GM12878 (cell line): Measurements from ENCODE around the gene XIAP. TPM values are rescaled to one million over a fixed set of nuclear protein-coding genes. Genes with fewer than 3 reads are reported as not detected.

ENCODE experiments used
- ATAC-seq: fragments of 200-7000 bp; cut with Tn5 transposase; 3 replicates; pipeline ENCODE4 v1.9.1; 2020; ENCODE audit warnings: mild to moderate bottlenecking, moderate library complexity
- BruUV-seq: library from RNA; stranded (reverse); fragments of 400-500 nt; replicated peaks from 2 replicates; lab custom pipeline; 2021; lab: Mats Ljungman, UMichigan
- CTCF ChIA-PET: fragments of 300-600 bp; sonication (Branson Sonifier 250); formaldehyde crosslinking; extraction: SDS; loops from one replicate; lab custom pipeline; 2021; ENCODE audit warnings: inconsistent platforms; lab: Yijun Ruan, JAX
- POLR2A ChIA-PET: fragments of 350-600 bp; formaldehyde crosslinking; extraction: SDS; loops from one replicate; lab custom pipeline; 2021; ENCODE audit warnings: inconsistent platforms; lab: Charles Lee
- RAD21 ChIA-PET: fragments of 300-600 bp; sonication (Branson Sonifier 250); formaldehyde crosslinking; loops from one replicate; lab custom pipeline; 2023; ENCODE audit warnings: antibody characterized with exemption; ENCODE audit not compliant: unreplicated experiment; lab: Charles Lee
- SMC1A ChIA-PET: fragments of 300-600 bp; sonication (Branson Sonifier 250); formaldehyde crosslinking; loops from one replicate; lab custom pipeline; 2023; ENCODE audit not compliant: unreplicated experiment, uncharacterized antibody; lab: Charles Lee
- DNase-seq: peaks from one replicate; pipeline ENCODE4 v3.0.0-alpha.2; 2011; ENCODE audit warnings: low read depth, low spot score
- FAIRE-seq: peaks from 3 replicates; lab custom pipeline; 2011; peaks lifted over from hg19 to GRCh38; lab: Jason Lieb, UNC
- H2AFZ ChIP-seq: 2 replicates; pipeline ENCODE4 v1.6.0; 2011; ENCODE audit warnings: low read depth, low read length, control low read depth; ENCODE audit not compliant: control insufficient read depth
- H3K27ac ChIP-seq: 2 replicates; pipeline ENCODE4 v1.5.1; 2011; ENCODE audit warnings: control low read depth; ENCODE audit not compliant: control insufficient read depth, insufficient read depth
- H3K27me3 ChIP-seq, 2 experiments: replicated peaks in 1 of 2; 2 replicates each; pipeline versions ENCODE4 v1.6.0 to v1.6.1; 2011; ENCODE audit warnings: low read length in 1 of 2; ENCODE audit not compliant: control insufficient read depth in 2 of 2, insufficient read depth in 2 of 2
- H3K36me3 ChIP-seq, 2 experiments: 2 replicates each; pipeline ENCODE4 v1.5.1; 2011; ENCODE audit warnings: low read length in 1 of 2; ENCODE audit not compliant: control insufficient read depth in 2 of 2, insufficient read depth in 2 of 2
- H3K4me1 ChIP-seq: 2 replicates; pipeline ENCODE4 v1.6.1; 2011; ENCODE audit warnings: mild to moderate bottlenecking, low read length, moderate library complexity, mixed read lengths; ENCODE audit not compliant: control insufficient read depth, insufficient read depth
- H3K4me2 ChIP-seq: 2 replicates; pipeline ENCODE4 v1.6.0; 2011; ENCODE audit warnings: control low read depth; ENCODE audit not compliant: control insufficient read depth, insufficient read depth
- H3K4me3 ChIP-seq: fragments of 200-600 bp; sonication (generic); 2 replicates; pipeline ENCODE4 v1.5.1; 2016
- H3K79me2 ChIP-seq: 2 replicates; pipeline ENCODE4 v1.6.0; 2011; ENCODE audit warnings: low read length; ENCODE audit not compliant: control insufficient read depth, insufficient read depth
- H3K9ac ChIP-seq: 2 replicates; pipeline ENCODE4 v1.8.0; 2011; ENCODE audit warnings: low read length, control low read depth, mixed read lengths; ENCODE audit not compliant: control insufficient read depth, insufficient read depth
- H3K9me3 ChIP-seq: replicated peaks from 3 replicates; pipeline ENCODE4 v1.5.1; 2011; ENCODE audit warnings: mild to moderate bottlenecking, low read length; ENCODE audit not compliant: control insufficient read depth, insufficient read depth
- H4K20me1 ChIP-seq: 2 replicates; pipeline ENCODE4 v1.6.0; 2011; ENCODE audit not compliant: control insufficient read depth, insufficient read depth
- EGR1 ChIP-seq, 2 experiments: IDR thresholded peaks; 1 replicate in 1 of 2; 2 replicates in 1 of 2; pipeline ENCODE4 v1.6.1; 2011 to 2012; ENCODE audit warnings: low read depth in 2 of 2, low read length in 2 of 2, borderline replicate concordance in 1 of 2, mild to moderate bottlenecking in 1 of 2, moderate library complexity in 1 of 2
- NR2C1 ChIP-seq: fragments of 450-650 bp; IDR thresholded peaks from 2 replicates; pipeline ENCODE4 v1.6.1; 2017; ENCODE audit warnings: antibody characterized with exemption, mild to moderate bottlenecking, moderate library complexity
- POLR2AphosphoS2 ChIP-seq: IDR thresholded peaks from 2 replicates; pipeline ENCODE4 v1.6.1; 2011; ENCODE audit warnings: low read depth, mild to moderate bottlenecking, low read length, improper control_type of control experiment, moderate library complexity
- TARDBP ChIP-seq: IDR thresholded peaks from 2 replicates; pipeline ENCODE4 v1.6.1; 2016; ENCODE audit warnings: borderline replicate concordance
- YBX1 ChIP-seq: fragments of 450-650 bp; IDR thresholded peaks from 2 replicates; pipeline ENCODE4 v1.6.1; 2016; ENCODE audit warnings: antibody characterized with exemption
- WGBS: methylation state at CpG from one replicate; pipeline ENCODE4 v1.1.6; 2016; ENCODE audit warnings: low lambda C conversion rate; ENCODE audit not compliant: insufficient replicate concordance, insufficient coverage; ENCODE audit errors: missing lambda C conversion rate; 5-methylcytosine and 5-hydroxymethylcytosine counted together
- in situ Hi-C: fragments of 300-500 bp; cut with MboI; formaldehyde crosslinking; loops from 9 replicates; pipeline ENCODE4 v1.14.3; 2018; ENCODE audit warnings: mixed read lengths
- intact Hi-C: fragments of 100-400 bp; cut with micrococcal nuclease; formaldehyde crosslinking; loops from one replicate; pipeline ENCODE4 v1.14.2; 2022; ENCODE audit not compliant: unreplicated experiment
- polyA plus RNA-seq, 11 experiments: library from polyadenylated mRNA; depleted of rRNA in 4 of 11; unstranded in 6 of 11; stranded (reverse) in 5 of 11; fragments of >200 nt; fragmentation: Nextera tagmentation in 4 of 11; fragmentation: Illumina TruSeq in 1 of 11; extraction: Ambion mirVana in 4 of 11; extraction: Trizol in 1 of 11; gene quantifications; 1 replicate in 1 of 11; 2 replicates in 10 of 11; pipeline versions ENCODE4 v1.2.1 to v1.2.3, GENCODE V29; 2011 to 2016; ENCODE audit warnings: inconsistent platforms in 2 of 11, missing spikeins in 2 of 11, low read depth in 1 of 11
- total RNA-seq, 4 experiments: library from RNA; depleted of rRNA in 3 of 4; stranded (reverse); fragments of >200 nt in 3 of 4; fragmentation: Illumina TruSeq in 1 of 4; extraction: Trizol in 1 of 4; gene quantifications; 2 replicates each; pipeline versions ENCODE4 v1.2.1 to v1.2.3, GENCODE V29; 2013 to 2021
- TF ChIP-seq, protein P1 (sequence below): IDR thresholded peaks from 2 replicates; pipeline ENCODE4 v1.6.1; 2012; ENCODE audit warnings: low read depth, low read length, improper control_type of control experiment
- TF ChIP-seq, protein P2 (sequence below): IDR thresholded peaks from 2 replicates; pipeline ENCODE4 v1.6.1; 2012; ENCODE audit warnings: low read length, inconsistent platforms

The XIAP gene
- total and polyA plus RNA-seq, 10 of the 15 experiments (the other 5 are each of a cell fraction or from before 2014, with no cell fraction given) = 3.3 to 21.1 (median 14.5) TPM

DNA sequence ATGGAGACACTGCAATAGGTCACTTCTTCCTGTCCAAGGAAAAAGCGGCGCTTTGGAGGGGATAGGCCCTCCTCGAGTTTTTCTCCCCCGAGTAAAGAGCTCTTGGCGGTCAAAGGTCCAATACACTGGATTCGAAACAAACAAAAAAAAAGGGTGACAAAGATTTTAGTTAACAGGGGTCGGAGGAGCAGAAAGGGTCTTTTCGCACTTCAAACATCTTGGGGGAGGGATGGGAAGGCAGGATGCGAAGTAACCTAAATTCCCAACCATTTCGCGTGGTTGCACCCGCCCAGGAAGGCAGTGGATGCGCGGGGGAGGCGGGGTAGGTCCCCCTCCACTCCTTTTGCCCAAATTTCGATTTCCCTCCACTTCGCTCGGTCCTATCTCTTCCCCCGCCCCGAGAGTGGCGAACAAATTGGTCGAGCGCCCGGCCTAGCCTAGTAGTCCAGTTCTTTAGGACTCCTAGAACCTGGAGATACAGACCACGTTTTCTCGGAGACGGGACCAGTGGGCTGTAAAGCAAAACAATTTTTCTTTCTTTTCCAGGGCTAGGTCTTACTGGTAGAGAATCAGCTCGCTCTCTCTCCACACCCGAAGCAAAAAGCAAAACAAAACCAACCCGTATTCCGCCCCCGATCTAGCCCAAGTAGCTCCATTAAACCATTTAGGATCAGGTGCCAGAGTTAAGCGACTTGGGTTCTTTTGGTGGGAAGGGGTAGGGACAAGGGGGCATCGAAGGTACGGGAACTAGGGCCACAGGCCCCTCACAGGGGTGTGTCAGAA, 99.6 kb downstream of the XIAP start:
- ChIA-PET CTCF (interaction anchor here (0.7 to 4.9 kb wide), 8 partner anchors 17 to 128 kb away, joined by 3 to 40 read pairs (median 4); no protein-coding TSS in a partner anchor), SMC1A (interaction anchor here (0.7 to 2.9 kb wide), 6 partner anchors 76 to 447 kb away, joined by 3 to 31 read pairs (median 3); no protein-coding TSS in a partner anchor), RAD21 (interaction anchor here (0.7 to 2.9 kb wide), 5 partner anchors 58 to 128 kb away, joined by 3 to 27 read pairs (median 4); no protein-coding TSS in a partner anchor), POLR2A (interaction anchor here (0.5 to 0.6 kb wide), 2 partner anchors 228 to 1750 kb away, joined by 3 to 5 read pairs; no protein-coding TSS in a partner anchor)
- 31% methylated on average over 26 of the region's 35 CpGs for WGBS
- TSS peak; percentile 51 for BruUV-seq
- no peaks in the 10 kb centered on the region for H3K9me3 ChIP-seq
- in situ Hi-C loops (loop anchor here (10.0 kb wide), 1 partner anchor 125 kb away; no protein-coding TSS in a partner anchor), intact Hi-C loops (loop anchor here (1.0 to 10.0 kb wide), 5 partner anchors 58 to 435 kb away; no protein-coding TSS in a partner anchor)
- H3K27ac ChIP-seq = peak overlapping the region; percentile 77
- H3K27me3 ChIP-seq = no peaks in the 10 kb centered on the region
- TF ChIP-seq YBX1 = no peak
- TF ChIP-seq NR2C1 = no peak
- TF ChIP-seq TARDBP = no peak
- TF ChIP-seq POLR2AphosphoS2 = no peak
- TF ChIP-seq, protein P1, sequence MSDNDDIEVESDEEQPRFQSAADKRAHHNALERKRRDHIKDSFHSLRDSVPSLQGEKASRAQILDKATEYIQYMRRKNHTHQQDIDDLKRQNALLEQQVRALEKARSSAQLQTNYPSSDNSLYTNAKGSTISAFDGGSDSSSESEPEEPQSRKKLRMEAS = no peak
- no peak for TF ChIP-seq EGR1 (IDR thresholded peaks at IDR 0.05; ENCODE audit: borderline replicate concordance in 1 of 2, low read depth in 2 of 2, low read length in 2 of 2)
- TF ChIP-seq, protein P2, sequence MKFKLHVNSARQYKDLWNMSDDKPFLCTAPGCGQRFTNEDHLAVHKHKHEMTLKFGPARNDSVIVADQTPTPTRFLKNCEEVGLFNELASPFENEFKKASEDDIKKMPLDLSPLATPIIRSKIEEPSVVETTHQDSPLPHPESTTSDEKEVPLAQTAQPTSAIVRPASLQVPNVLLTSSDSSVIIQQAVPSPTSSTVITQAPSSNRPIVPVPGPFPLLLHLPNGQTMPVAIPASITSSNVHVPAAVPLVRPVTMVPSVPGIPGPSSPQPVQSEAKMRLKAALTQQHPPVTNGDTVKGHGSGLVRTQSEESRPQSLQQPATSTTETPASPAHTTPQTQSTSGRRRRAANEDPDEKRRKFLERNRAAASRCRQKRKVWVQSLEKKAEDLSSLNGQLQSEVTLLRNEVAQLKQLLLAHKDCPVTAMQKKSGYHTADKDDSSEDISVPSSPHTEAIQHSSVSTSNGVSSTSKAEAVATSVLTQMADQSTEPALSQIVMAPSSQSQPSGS = no peak
- peak overlapping the region; percentile 82 for H3K9ac ChIP-seq
- H3K4me2 ChIP-seq = peak overlapping the region; percentile 84; the same call in 1 of the 2 replicates
- H4K20me1 ChIP-seq = no peaks in the 10 kb centered on the region
- DNase-seq (no peak), ATAC-seq (peak; percentile 0; the same call in 2 of the 3 replicates), FAIRE-seq (peak; percentile 71)
- H3K4me1 ChIP-seq = no peaks in the 10 kb centered on the region
- peaks cover 39% of the 10 kb centered on the region for H3K79me2 ChIP-seq
- H3K36me3 ChIP-seq = no peaks in the 10 kb centered on the region
- peak overlapping the region; percentile 77 for H2AFZ ChIP-seq
- peak overlapping the region; percentile 70 for H3K4me3 ChIP-seq
